Esophagus squamous epithelium (tissue), 4 donors: ENCODE measurements around the gene APC.

Source experiments
- POLR2A ChIP-seq, 4 donors: fragments of 450-650 bp; IDR thresholded peaks; one replicate each; pipeline ENCODE4 v1.6.1; 2017; ENCODE audit warnings: antibody characterized with exemption in 4 of 4, mild to moderate bottlenecking in 4 of 4, moderate library complexity in 3 of 4
- TF ChIP-seq, protein P1 (sequence below), 6 experiments: fragments of 450-650 bp in 4 of 6; fragments of 200-600 bp in 2 of 6; sonication (generic) in 2 of 6; IDR thresholded peaks; one replicate each; pipeline ENCODE4 v1.5.1; 2016 to 2019; ENCODE audit warnings: antibody characterized with exemption in 6 of 6, mild to moderate bottlenecking in 4 of 6, moderate library complexity in 4 of 6

GRCh38 chr5:112710896-112711295 is 26.8 kb upstream of the APC start:
- TF ChIP-seq, protein P1, sequence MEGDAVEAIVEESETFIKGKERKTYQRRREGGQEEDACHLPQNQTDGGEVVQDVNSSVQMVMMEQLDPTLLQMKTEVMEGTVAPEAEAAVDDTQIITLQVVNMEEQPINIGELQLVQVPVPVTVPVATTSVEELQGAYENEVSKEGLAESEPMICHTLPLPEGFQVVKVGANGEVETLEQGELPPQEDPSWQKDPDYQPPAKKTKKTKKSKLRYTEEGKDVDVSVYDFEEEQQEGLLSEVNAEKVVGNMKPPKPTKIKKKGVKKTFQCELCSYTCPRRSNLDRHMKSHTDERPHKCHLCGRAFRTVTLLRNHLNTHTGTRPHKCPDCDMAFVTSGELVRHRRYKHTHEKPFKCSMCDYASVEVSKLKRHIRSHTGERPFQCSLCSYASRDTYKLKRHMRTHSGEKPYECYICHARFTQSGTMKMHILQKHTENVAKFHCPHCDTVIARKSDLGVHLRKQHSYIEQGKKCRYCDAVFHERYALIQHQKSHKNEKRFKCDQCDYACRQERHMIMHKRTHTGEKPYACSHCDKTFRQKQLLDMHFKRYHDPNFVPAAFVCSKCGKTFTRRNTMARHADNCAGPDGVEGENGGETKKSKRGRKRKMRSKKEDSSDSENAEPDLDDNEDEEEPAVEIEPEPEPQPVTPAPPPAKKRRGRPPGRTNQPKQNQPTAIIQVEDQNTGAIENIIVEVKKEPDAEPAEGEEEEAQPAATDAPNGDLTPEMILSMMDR (IDR thresholded peaks at IDR 0.05), result no peak
- no peak for TF ChIP-seq POLR2A (IDR thresholded peaks at IDR 0.05)
